ACC112 (cell line): ENCODE data around the gene HEPHL1.
"Not testable (repeated sequence)": the region's sequence is repeated elsewhere in the genome, so short reads cannot be mapped to it uniquely, and the experiment has no call there.

Experiments
- H2AFZ ChIP-seq: fragments of 200-600 bp; sonication (generic); one replicate; pipeline ENCODE4 v1.6.0; 2017; ENCODE audit warnings: antibody characterized with exemption, low read length; ENCODE audit not compliant: unreplicated experiment
- H3K27ac ChIP-seq: fragments of 200-600 bp; sonication (generic); 2 replicates; pipeline ENCODE4 v1.5.1; 2014; ENCODE audit warnings: low read depth, mild to moderate bottlenecking, antibody characterized with exemption, low read length, moderate library complexity
- H3K27me3 ChIP-seq: fragments of 200-600 bp; sonication (generic); 2 replicates; pipeline ENCODE4 v1.6.1; 2014; ENCODE audit warnings: mild to moderate bottlenecking, antibody characterized with exemption, low read length, moderate library complexity, mixed read lengths; ENCODE audit not compliant: insufficient read depth
- H3K36me3 ChIP-seq: fragments of 200-600 bp; sonication (generic); 2 replicates; pipeline ENCODE4 v1.6.1; 2016; ENCODE audit warnings: mild to moderate bottlenecking, antibody characterized with exemption, low read length, moderate library complexity, mixed read lengths; ENCODE audit not compliant: insufficient read depth
- H3K4me1 ChIP-seq: fragments of 200-600 bp; sonication (generic); one replicate; pipeline ENCODE4 v1.6.1; 2016; ENCODE audit warnings: low read length, mixed read lengths; ENCODE audit not compliant: insufficient read depth, unreplicated experiment, control insufficient read depth
- H3K4me3 ChIP-seq: fragments of 200-600 bp; sonication (generic); 2 replicates; pipeline ENCODE4 v1.5.1; 2014; ENCODE audit warnings: mild to moderate bottlenecking, low read depth, low read length
- H3K79me2 ChIP-seq: fragments of 200-600 bp; sonication (generic); one replicate; pipeline ENCODE4 v1.6.0; 2016; ENCODE audit warnings: low read length; ENCODE audit not compliant: control insufficient read depth, unreplicated experiment, insufficient read depth

The HEPHL1 gene

GRCh38 chr11:94149431-94150017, 128.4 kb downstream of the HEPHL1 start:
- Histone ChIP-seq H3K36me3 (no peaks in the 10 kb centered on the region), H2AFZ (no peak overlapping the region), H3K27me3 (no peaks in the 10 kb centered on the region), H3K79me2 (peaks cover 91% of the 10 kb centered on the region), H3K27ac (no peak overlapping the region), H3K4me3 (no peak overlapping the region), H3K4me1 (peaks cover 76% of the 10 kb centered on the region)

- Histone ChIP-seq H3K36me3 (no peaks in the 10 kb centered on the region), H3K27ac (no peak overlapping the region), H3K79me2 (peaks cover 86% of the 10 kb centered on the region), H2AFZ (no peak overlapping the region), H3K27me3 (no peaks in the 10 kb centered on the region), H3K4me3 (no peak overlapping the region), H3K4me1 (peaks cover 76% of the 10 kb centered on the region)
These were observed 128.9 kb downstream of the HEPHL1 start for GRCh38 chr11:94150056-94150455.

DNA sequence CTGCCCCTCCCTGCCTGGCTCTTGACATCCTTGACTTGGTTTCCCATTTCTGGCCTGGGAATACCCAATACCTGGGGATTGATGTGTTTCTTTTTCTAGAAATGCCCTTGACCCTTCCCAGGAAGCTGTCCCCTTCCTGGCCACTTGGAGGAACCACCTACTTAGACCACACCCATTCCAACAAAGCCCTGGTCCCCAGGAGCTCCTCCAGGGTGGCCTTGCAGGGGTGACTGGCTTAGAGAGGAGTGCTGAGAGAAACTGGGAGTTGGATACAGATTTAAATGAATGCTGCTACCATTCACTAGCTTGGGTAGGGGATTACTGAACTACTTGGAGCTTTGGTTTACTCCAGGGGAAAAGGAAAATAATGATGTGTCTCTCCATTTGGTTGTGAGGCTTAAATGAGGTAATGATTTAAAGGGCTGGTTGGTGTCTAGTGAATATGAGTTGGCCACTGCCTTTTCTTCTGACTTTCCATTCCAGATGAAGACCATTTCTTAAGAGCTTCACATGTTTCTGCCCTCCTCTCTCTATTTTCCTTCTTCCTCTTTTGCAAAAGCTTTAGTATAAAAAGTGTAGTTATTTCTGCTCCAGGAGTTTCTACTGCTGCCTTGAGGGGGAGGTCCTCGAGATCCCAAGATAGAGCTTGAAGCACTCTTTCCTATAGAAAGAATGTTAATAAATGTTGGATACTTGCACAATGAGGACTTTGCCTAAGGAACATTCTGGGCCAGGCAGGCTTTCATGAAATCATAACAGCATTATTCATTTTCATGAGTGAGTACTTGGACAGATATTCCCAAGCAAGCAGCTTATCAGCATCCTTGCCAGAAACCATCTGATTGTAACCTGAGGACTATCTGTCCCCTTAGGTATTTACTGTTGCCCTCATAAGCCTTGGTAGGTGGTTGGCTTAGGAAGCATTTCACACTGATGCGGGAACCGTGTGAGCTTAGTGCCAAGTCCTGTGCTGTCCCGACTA, 129.8 kb downstream of the HEPHL1 start:
- Histone ChIP-seq H2AFZ (no peak overlapping the region), H3K4me3 (no peak overlapping the region), H3K79me2 (peaks cover 83% of the 10 kb centered on the region), H3K27ac (peak overlapping the region; percentile 52; the same call in 1 of the 2 replicates), H3K36me3 (no peaks in the 10 kb centered on the region), H3K27me3 (no peaks in the 10 kb centered on the region), H3K4me1 (peaks cover 68% of the 10 kb centered on the region)

DNA sequence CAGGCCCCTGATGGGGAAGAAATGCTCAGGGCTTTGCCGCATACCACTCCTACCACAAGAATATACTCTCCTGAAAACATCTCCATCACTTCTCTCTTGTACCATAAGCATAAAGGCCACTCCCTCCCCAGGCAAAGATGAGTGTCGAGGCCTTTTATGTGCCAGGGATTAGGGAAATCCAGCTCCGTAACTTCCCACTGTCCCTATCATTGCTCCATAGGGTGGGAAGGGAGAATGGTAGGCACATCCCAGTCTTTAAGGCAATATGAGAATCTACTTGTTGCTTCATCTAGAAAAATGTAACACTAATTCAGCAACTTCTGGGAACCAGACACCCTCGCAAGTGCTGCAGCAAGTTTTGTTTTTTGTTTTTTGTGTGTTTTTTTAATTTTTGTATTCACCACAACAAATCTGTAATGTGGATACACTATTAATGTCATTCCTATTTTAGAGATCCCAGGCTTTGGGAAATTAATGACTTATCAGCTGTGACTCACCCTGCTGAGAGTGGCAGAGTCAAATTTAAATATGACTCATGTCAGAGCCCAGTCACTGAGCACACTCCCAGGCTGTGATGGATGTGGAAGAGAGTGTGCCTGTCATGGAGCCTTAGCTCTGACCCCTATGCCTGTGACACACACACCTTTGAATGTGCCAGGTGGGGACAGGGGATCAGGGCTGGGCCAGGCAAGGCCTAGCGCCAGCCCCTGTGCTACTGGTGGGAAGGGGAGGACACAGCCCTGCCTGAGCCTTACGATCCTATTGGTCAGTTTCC, 130.9 kb downstream of the HEPHL1 start:
- no peak overlapping the region for H3K4me3 ChIP-seq
- H3K27ac ChIP-seq, result peak overlapping the region; percentile 52
- peaks cover 62% of the 10 kb centered on the region for H3K4me1 ChIP-seq
- H3K36me3 ChIP-seq, result no peaks in the 10 kb centered on the region
- no peak overlapping the region for H2AFZ ChIP-seq
- H3K27me3 ChIP-seq, result no peaks in the 10 kb centered on the region
- H3K79me2 ChIP-seq, result peaks cover 78% of the 10 kb centered on the region

DNA sequence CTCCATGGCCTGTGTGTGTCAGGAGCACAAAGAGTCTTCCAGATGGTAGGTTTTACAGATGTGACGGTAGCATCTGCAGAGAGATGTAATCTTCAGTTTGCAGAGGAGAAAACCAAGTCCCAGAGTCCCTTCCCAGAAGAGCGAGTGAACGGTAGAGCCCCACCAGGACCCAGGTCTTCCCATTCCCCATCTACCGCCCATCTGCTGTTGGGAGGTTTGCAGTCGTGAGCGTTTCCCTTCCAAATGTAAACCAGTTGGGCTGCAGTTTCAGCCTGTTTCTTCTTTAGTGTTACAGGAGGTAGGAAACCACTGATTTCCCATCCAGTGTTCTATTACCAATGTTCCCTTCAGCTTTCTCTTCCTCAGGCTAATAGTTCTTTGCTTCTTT, 131.5 kb downstream of the HEPHL1 start:
- H3K27ac ChIP-seq, result peak overlapping the region; percentile 33; the same call in 1 of the 2 replicates
- peaks cover 59% of the 10 kb centered on the region for H3K4me1 ChIP-seq
- no peak overlapping the region for H2AFZ ChIP-seq
- no peaks in the 10 kb centered on the region for H3K36me3 ChIP-seq
- peaks cover 72% of the 10 kb centered on the region for H3K79me2 ChIP-seq
- H3K4me3 ChIP-seq, result no peak overlapping the region
- H3K27me3 ChIP-seq, result no peaks in the 10 kb centered on the region

GRCh38 chr11:94153320-94153719, 132.2 kb downstream of the HEPHL1 start:
- no peak overlapping the region for H3K4me3 ChIP-seq
- peaks cover 53% of the 10 kb centered on the region for H3K4me1 ChIP-seq
- H3K27me3 ChIP-seq, result no peaks in the 10 kb centered on the region
- no peaks in the 10 kb centered on the region for H3K36me3 ChIP-seq
- no peak overlapping the region for H2AFZ ChIP-seq
- no peak overlapping the region for H3K27ac ChIP-seq
- peaks cover 67% of the 10 kb centered on the region for H3K79me2 ChIP-seq

DNA sequence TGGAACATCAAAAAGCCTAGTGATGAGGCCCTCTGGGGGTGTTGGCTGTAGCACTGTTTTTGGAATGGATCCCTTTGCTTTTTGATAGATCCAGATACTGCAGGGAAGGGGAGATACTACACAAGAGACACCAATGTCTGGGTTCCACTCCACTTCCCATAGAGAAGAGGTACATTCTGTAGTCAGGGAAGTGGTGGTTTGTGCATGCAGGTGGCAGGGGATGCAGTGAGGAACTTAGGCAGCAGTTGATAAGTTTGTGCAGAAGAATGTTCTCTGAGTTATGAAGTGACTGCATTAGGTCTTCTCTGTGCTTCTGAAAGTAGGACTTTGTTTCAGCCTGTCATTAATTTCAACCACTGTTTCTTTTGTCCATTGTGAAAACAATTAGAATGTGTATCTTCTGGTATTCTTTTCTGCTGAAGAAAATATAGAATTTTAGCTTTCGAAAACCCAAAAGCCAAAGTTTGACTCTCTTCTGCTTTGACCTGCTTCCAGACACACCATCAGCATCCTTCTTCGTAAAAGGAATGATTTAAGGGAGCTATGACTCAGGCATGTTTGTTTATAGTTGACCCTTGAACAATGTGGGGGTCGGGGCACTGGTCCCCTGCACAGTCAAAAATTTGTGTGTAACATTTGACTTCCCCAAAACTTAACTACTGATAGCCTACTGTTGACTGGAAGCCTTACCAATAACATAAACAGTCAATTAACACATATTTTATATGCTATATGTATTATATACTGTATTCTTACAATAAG, 133.1 kb downstream of the HEPHL1 start:
- Histone ChIP-seq H3K4me1 (peaks cover 44% of the 10 kb centered on the region), H3K36me3 (no peaks in the 10 kb centered on the region), H2AFZ (no peak overlapping the region), H3K79me2 (peaks cover 57% of the 10 kb centered on the region), H3K27me3 (no peaks in the 10 kb centered on the region), H3K27ac (no peak overlapping the region), H3K4me3 (no peak overlapping the region)

DNA sequence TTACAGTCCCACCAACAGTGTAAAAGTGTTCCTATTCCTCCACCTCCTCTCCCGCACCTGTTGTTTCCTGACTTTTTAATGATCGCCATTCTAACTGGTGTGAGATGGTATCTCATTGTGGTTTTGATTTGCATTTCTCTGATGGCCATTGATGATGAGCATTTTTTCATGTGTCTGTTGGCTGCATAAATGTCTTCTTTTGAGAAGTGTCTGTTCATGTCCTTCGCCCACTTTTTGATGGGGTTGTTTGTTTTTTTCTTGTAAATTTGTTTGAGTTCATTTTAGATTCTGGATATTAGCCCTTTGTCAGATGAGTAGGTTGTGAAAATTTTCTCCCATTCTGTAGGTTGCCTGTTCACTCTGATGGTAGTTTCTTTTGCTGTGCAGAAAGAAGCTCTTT, 136.2 kb downstream of the HEPHL1 start:
- H3K4me3 ChIP-seq, H3K36me3 ChIP-seq: not testable (repeated sequence)

More for the DNA sequence above, 136.2 kb downstream of the HEPHL1 start:
- not testable (repeated sequence) for H3K27me3 ChIP-seq, H2AFZ ChIP-seq, H3K27ac ChIP-seq
- Histone ChIP-seq H3K79me2 (peaks cover 33% of the 10 kb centered on the region), H3K4me1 (peaks cover 14% of the 10 kb centered on the region)
